ENCODE data around the gene TSPAN7. TPM values are rescaled to one million over a fixed set of nuclear protein-coding genes. Genes with fewer than 3 reads are reported as not detected.

Gene TSPAN7
- total RNA-seq, 2 experiments from 2014 or later = 0.50 to 0.74 TPM

DNA sequence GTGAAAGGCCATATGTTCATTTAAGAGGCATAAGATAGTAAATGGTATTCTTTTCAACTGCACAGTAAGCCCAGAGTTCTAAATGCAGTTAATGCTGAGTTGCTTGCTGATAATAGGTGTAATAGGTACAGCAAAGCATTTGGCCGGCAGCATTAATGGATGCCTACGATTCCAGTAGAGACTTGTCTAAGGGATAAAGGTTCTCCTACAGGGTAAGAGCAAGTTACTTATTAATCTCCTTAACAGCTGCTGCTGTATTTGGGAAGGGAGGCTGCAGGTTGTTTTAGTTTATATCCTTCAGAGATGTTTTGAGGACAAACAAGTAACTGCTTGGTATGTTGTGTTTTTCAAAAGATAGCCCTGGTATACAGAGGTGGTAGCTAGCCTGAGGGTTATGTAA lies 16.8 kb downstream of the TSPAN7 start:
- Mint-ChIP-seq H3K4me3 (no peak overlapping the region), H3K27ac (no peak overlapping the region), H3K27me3 (peaks cover 2% of the 10 kb centered on the region), H3K36me3 (ENCODE audit: low read depth) (no peaks in the 10 kb centered on the region), H3K4me1 (ENCODE audit: low read depth) (no peaks in the 10 kb centered on the region), H3K9me3 (no peaks in the 10 kb centered on the region)
- CTCF ChIA-PET = no interaction called here
- POLR2A ChIA-PET = no interaction called here
- DNase-seq (no peak), ATAC-seq (no peak)
- intact Hi-C loops (cut with micrococcal nuclease) = no loop called here
- TF ChIP-seq, protein P1, sequence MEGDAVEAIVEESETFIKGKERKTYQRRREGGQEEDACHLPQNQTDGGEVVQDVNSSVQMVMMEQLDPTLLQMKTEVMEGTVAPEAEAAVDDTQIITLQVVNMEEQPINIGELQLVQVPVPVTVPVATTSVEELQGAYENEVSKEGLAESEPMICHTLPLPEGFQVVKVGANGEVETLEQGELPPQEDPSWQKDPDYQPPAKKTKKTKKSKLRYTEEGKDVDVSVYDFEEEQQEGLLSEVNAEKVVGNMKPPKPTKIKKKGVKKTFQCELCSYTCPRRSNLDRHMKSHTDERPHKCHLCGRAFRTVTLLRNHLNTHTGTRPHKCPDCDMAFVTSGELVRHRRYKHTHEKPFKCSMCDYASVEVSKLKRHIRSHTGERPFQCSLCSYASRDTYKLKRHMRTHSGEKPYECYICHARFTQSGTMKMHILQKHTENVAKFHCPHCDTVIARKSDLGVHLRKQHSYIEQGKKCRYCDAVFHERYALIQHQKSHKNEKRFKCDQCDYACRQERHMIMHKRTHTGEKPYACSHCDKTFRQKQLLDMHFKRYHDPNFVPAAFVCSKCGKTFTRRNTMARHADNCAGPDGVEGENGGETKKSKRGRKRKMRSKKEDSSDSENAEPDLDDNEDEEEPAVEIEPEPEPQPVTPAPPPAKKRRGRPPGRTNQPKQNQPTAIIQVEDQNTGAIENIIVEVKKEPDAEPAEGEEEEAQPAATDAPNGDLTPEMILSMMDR (IDR thresholded peaks at IDR 0.05) = no peak

DNA sequence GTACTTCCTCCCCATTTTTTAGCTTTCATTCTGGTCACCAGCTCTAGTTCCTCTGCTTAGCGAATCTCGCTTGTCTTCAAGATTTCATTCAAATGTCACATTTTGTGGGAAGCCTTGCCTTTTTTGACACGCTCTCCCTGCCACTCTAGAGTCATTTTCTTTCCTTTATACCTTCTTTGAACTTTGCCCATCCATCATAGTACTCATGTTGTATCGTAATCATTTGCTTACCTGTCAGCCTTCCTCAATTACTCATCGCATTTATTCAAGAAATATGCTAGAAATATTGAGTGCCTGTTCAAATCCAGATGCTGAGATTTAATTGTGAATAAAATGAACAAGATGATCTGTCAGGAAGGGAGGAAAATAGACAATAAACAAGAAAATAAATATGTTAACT lies 21.8 kb downstream of the TSPAN7 start:
- ATAC-seq (no peak), DNase-seq (no peak)
- no peaks in the 10 kb centered on the region for H3K27me3 Mint-ChIP-seq
- no peak overlapping the region for H3K4me3 Mint-ChIP-seq
- CTCF ChIA-PET = no interaction called here
- H3K27ac Mint-ChIP-seq = no peak overlapping the region
- TF ChIP-seq, protein P1 (IDR thresholded peaks at IDR 0.05) = no peak
- no peaks in the 10 kb centered on the region for H3K4me1 Mint-ChIP-seq (ENCODE audit: low read depth)
- POLR2A ChIA-PET = no interaction called here
- intact Hi-C loops (cut with micrococcal nuclease) = no loop called here
- no peaks in the 10 kb centered on the region for H3K36me3 Mint-ChIP-seq (ENCODE audit: low read depth)
- no peaks in the 10 kb centered on the region for H3K9me3 Mint-ChIP-seq

DNA sequence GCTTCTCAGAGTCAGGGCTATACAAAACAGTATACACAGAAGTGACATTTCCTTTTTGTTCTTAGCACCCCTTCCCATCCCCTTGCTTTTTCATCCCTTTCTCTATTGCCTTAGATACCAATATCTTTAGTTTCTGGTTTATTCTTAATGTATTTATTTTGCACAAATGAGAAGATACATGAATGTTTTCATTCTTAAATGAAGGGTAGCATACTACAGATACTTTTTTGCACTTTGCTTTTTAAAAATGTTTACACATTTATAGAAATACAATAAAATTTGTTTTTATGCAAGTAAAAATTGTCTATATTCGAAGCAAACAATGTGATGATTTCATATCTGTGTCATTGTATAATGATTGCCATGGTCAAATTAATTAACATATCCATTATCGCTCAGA lies 33.1 kb downstream of the TSPAN7 start:
- ChIA-PET POLR2A (no interaction called here), CTCF (no interaction called here)
- Mint-ChIP-seq H3K4me3 (no peak overlapping the region), H3K27me3 (peaks cover 1% of the 10 kb centered on the region), H3K27ac (no peak overlapping the region), H3K9me3 (no peaks in the 10 kb centered on the region), H3K4me1 (ENCODE audit: low read depth) (no peaks in the 10 kb centered on the region), H3K36me3 (ENCODE audit: low read depth) (no peaks in the 10 kb centered on the region)
- intact Hi-C loops (cut with micrococcal nuclease) = no loop called here
- TF ChIP-seq, protein P1 (IDR thresholded peaks at IDR 0.05) = no peak
- ATAC-seq (no peak), DNase-seq (no peak)

DNA sequence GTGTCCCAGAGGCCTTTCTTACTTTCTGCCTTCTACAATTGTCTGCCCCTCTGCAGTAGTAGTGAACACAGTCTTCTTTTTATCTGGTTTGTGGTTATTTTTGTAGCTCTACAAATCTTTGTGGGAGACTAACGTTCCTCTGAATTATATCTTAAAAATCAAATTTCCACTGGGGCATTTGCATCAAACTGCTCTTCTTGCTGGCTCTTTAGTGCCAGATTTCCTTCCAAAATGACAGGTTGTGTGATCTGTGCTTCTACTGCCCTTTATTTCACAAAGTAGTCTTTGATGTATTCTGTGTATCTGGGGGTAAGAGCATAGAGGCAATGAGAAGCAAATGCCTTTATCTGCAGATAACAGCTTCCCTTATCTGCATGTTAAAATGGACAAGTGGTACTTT lies 34.5 kb downstream of the TSPAN7 start:
- DNase-seq (no peak), ATAC-seq (no peak)
- intact Hi-C loops (cut with micrococcal nuclease) = no loop called here
- no peaks in the 10 kb centered on the region for H3K4me1 Mint-ChIP-seq (ENCODE audit: low read depth)
- CTCF ChIA-PET = no interaction called here
- no peak overlapping the region for H3K4me3 Mint-ChIP-seq
- H3K27me3 Mint-ChIP-seq = peaks cover 1% of the 10 kb centered on the region
- POLR2A ChIA-PET = no interaction called here
- no peaks in the 10 kb centered on the region for H3K36me3 Mint-ChIP-seq (ENCODE audit: low read depth)
- TF ChIP-seq, protein P1 (IDR thresholded peaks at IDR 0.05) = no peak
- no peak overlapping the region for H3K27ac Mint-ChIP-seq
- no peaks in the 10 kb centered on the region for H3K9me3 Mint-ChIP-seq

DNA sequence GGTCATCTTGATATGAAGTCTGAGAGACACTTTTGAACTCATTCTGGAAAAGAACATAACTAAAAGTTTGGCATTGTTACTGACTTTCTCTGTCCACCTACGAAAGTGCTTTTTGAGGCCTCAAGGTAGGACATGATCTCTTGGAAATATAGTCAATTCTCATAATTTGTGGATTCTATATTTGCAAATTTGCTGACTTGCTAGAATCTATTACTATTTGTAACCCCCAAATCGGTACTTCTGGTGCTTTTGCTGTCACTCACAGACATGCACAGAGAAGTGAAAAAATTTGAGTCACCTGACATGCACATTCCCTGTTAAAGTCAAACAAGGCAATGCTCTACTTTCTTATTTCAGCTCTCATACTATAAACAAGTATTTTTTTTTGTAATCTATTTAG lies 35.6 kb downstream of the TSPAN7 start:
- no peak overlapping the region for H3K27ac Mint-ChIP-seq
- H3K27me3 Mint-ChIP-seq = peaks cover 3% of the 10 kb centered on the region
- TF ChIP-seq, protein P1 (IDR thresholded peaks at IDR 0.05) = no peak
- ATAC-seq (no peak), DNase-seq (no peak)
- no peaks in the 10 kb centered on the region for H3K36me3 Mint-ChIP-seq (ENCODE audit: low read depth)
- ChIA-PET CTCF (no interaction called here), POLR2A (no interaction called here)
- no peaks in the 10 kb centered on the region for H3K9me3 Mint-ChIP-seq
- intact Hi-C loops (cut with micrococcal nuclease) = no loop called here
- H3K4me1 Mint-ChIP-seq (ENCODE audit: low read depth) = no peaks in the 10 kb centered on the region
- no peak overlapping the region for H3K4me3 Mint-ChIP-seq

Data from activated CD8-positive, alpha-beta T cell treated with anti-CD3 and anti-CD28 coated beads for 36 hours (primary cell).